IMR-90 (cell line): Measurements from ENCODE around the gene MOB3A. TPM values are rescaled to one million over a fixed set of nuclear protein-coding genes. Genes with fewer than 3 reads are reported as not detected.

ENCODE experiments used
- ATAC-seq: fragments of 200-7000 bp; cut with Tn5 transposase; 2 replicates; pipeline ENCODE4 v1.9.1; 2020; ENCODE audit warnings: low read depth, mild to moderate bottlenecking, moderate library complexity
- BruUV-seq: library from RNA; stranded (reverse); fragments of 400-500 nt; replicated peaks from 2 replicates; lab custom pipeline; 2021; lab: Mats Ljungman, UMichigan
- CTCF ChIA-PET: fragments of 300-600 bp; formaldehyde crosslinking; extraction: SDS; loops from one replicate; lab custom pipeline; 2021; ENCODE audit warnings: antibody characterized with exemption; lab: Yijun Ruan, JAX
- POLR2A ChIA-PET: fragments of 300-600 bp; sonication (Branson Sonifier 250); formaldehyde crosslinking; loops from one replicate; lab custom pipeline; 2022; ENCODE audit warnings: antibody characterized with exemption; ENCODE audit not compliant: unreplicated experiment; lab: Charles Lee
- DNase-seq: peaks from one replicate; pipeline ENCODE4 v3.0.0; 2013
- H2AFZ ChIP-seq: replicated peaks from 2 replicates; pipeline ENCODE3; 2013; ENCODE audit warnings: low read length, mild to moderate bottlenecking; ENCODE audit not compliant: poor library complexity
- H2AK5ac ChIP-seq: 2 replicates; pipeline ENCODE4 v1.6.1; 2013; ENCODE audit warnings: low read depth, low read length, inconsistent platforms
- H2AK9ac ChIP-seq: replicated peaks from 2 replicates; pipeline ENCODE3; 2013; ENCODE audit warnings: mild to moderate bottlenecking, low read depth, low read length, moderate library complexity; ENCODE audit not compliant: poor library complexity
- H2BK120ac ChIP-seq: 2 replicates; pipeline ENCODE4 v1.6.1; 2013; ENCODE audit warnings: low read depth, low read length, inconsistent platforms
- H2BK15ac ChIP-seq: 3 replicates; pipeline ENCODE4 v1.6.1; 2013; ENCODE audit warnings: low read depth, low read length, inconsistent platforms
- H2BK20ac ChIP-seq: 2 replicates; pipeline ENCODE4 v1.6.1; 2013; ENCODE audit warnings: low read depth, mild to moderate bottlenecking, inconsistent platforms, low read length, moderate library complexity
- H2BK5ac ChIP-seq: 2 replicates; pipeline ENCODE4 v1.6.1; 2013; ENCODE audit warnings: mild to moderate bottlenecking, low read depth, low read length, inconsistent platforms; ENCODE audit not compliant: poor library complexity, severe bottlenecking
- H3K14ac ChIP-seq: replicated peaks from 2 replicates; pipeline ENCODE4 v1.6.1; 2013; ENCODE audit warnings: low read depth, low read length, inconsistent platforms
- H3K18ac ChIP-seq: 2 replicates; pipeline ENCODE4 v1.6.1; 2013; ENCODE audit warnings: low read depth, low read length, control low read depth
- H3K23ac ChIP-seq: 2 replicates; pipeline ENCODE4 v1.6.1; 2013; ENCODE audit warnings: low read depth, low read length, inconsistent platforms
- H3K27ac ChIP-seq: 2 replicates; pipeline ENCODE4 v1.5.1; 2013; ENCODE audit warnings: mild to moderate bottlenecking, control low read depth, low read length; ENCODE audit not compliant: insufficient read depth
- H3K27me3 ChIP-seq: 2 replicates; pipeline ENCODE4 v1.6.1; 2013; ENCODE audit warnings: low read length; ENCODE audit not compliant: control insufficient read depth, insufficient read depth
- H3K36me3 ChIP-seq: 2 replicates; pipeline ENCODE4 v1.6.1; 2013; ENCODE audit warnings: low read length, mixed read lengths; ENCODE audit not compliant: control insufficient read depth, insufficient read depth
- H3K4ac ChIP-seq: 2 replicates; pipeline ENCODE4 v1.6.1; 2013; ENCODE audit warnings: low read depth, low read length, inconsistent platforms
- H3K4me1 ChIP-seq: 2 replicates; pipeline ENCODE4 v1.6.1; 2013; ENCODE audit warnings: low read length, mixed read lengths; ENCODE audit not compliant: control insufficient read depth, insufficient read depth
- H3K4me2 ChIP-seq: 2 replicates; pipeline ENCODE4 v1.6.1; 2013; ENCODE audit warnings: low read depth, mild to moderate bottlenecking, control low read depth, low read length, moderate library complexity
- H3K4me3 ChIP-seq: 2 replicates; pipeline ENCODE4 v1.5.1; 2013; ENCODE audit warnings: low read depth, mild to moderate bottlenecking, control low read depth, low read length, moderate library complexity; ENCODE audit not compliant: insufficient read depth
- H3K56ac ChIP-seq: 2 replicates; pipeline ENCODE4 v1.6.1; 2013; ENCODE audit warnings: low read length, inconsistent platforms; ENCODE audit not compliant: insufficient read depth; ENCODE audit errors: extremely low read depth
- H3K79me1 ChIP-seq, 2 experiments: 2 replicates each; pipeline ENCODE4 v1.6.1; 2013; ENCODE audit warnings: low read length in 2 of 2, inconsistent platforms in 1 of 2, low read depth in 1 of 2
- H3K9ac ChIP-seq: 2 replicates; pipeline ENCODE4 v1.6.1; 2013; ENCODE audit warnings: low read depth, low read length, control low read depth
- H3K9me1 ChIP-seq: 2 replicates; pipeline ENCODE4 v1.6.1; 2013; ENCODE audit warnings: low read length, inconsistent platforms; ENCODE audit not compliant: insufficient read depth
- H3K9me3 ChIP-seq: 2 replicates; pipeline ENCODE4 v1.6.1; 2013; ENCODE audit warnings: low read length; ENCODE audit not compliant: control insufficient read depth, insufficient read depth
- H4K20me1 ChIP-seq: 2 replicates; pipeline ENCODE4 v1.6.1; 2013; ENCODE audit warnings: low read length, inconsistent platforms; ENCODE audit not compliant: insufficient read depth
- H4K5ac ChIP-seq: 2 replicates; pipeline ENCODE4 v1.6.1; 2013; ENCODE audit warnings: mild to moderate bottlenecking, low read depth, low read length, control low read depth
- H4K8ac ChIP-seq, 2 experiments: 2 replicates each; pipeline ENCODE4 v1.6.1; 2013; ENCODE audit warnings: low read depth in 2 of 2, low read length in 2 of 2, control low read depth in 1 of 2, inconsistent platforms in 1 of 2
- H4K91ac ChIP-seq: 2 replicates; pipeline ENCODE4 v1.6.1; 2013; ENCODE audit warnings: low read depth, low read length, inconsistent platforms; ENCODE audit not compliant: insufficient read depth
- CEBPB ChIP-seq: IDR thresholded peaks from 2 replicates; pipeline ENCODE4 v1.6.1; 2012; ENCODE audit warnings: low read depth, low read length, improper control_type of control experiment
- MAFK ChIP-seq: IDR thresholded peaks from 2 replicates; pipeline ENCODE4 v1.6.1; 2012; ENCODE audit warnings: low read depth, low read length, improper control_type of control experiment
- MAZ ChIP-seq: IDR thresholded peaks from 2 replicates; pipeline ENCODE4 v1.6.1; 2012; ENCODE audit warnings: low read depth, mild to moderate bottlenecking, low read length, improper control_type of control experiment, moderate library complexity, borderline replicate concordance
- MXI1 ChIP-seq: IDR thresholded peaks from 2 replicates; pipeline ENCODE4 v1.6.1; 2012; ENCODE audit warnings: low read depth, mild to moderate bottlenecking, low read length, moderate library complexity, borderline replicate concordance
- NFE2L2 ChIP-seq: fragments of 150-350 bp; IDR thresholded peaks from 2 replicates; pipeline ENCODE4 v1.6.1; 2016; ENCODE audit warnings: low read depth, mild to moderate bottlenecking, low read length
- POLR2A ChIP-seq: IDR thresholded peaks from 2 replicates; pipeline ENCODE4 v1.6.1; 2012; ENCODE audit warnings: mild to moderate bottlenecking, low read depth, low read length
- RAD21 ChIP-seq: IDR thresholded peaks from 2 replicates; pipeline ENCODE4 v1.6.1; 2012; ENCODE audit warnings: low read length, improper control_type of control experiment
- RCOR1 ChIP-seq: IDR thresholded peaks from 2 replicates; pipeline ENCODE4 v1.6.1; 2012; ENCODE audit warnings: mild to moderate bottlenecking, low read length, improper control_type of control experiment; ENCODE audit not compliant: insufficient replicate concordance
- SMC3 ChIP-seq: fragments of 150-350 bp; IDR thresholded peaks from 2 replicates; pipeline ENCODE4 v1.6.1; 2016; ENCODE audit warnings: low read depth, mild to moderate bottlenecking, antibody characterized with exemption, low read length, moderate library complexity
- WGBS, 2 experiments: methylation state at CpG; one replicate each; pipeline versions ENCODE4 v1.1.5 to v1.1.7; 2013; ENCODE audit warnings: missing lambda C conversion rate in 2 of 2; ENCODE audit not compliant: insufficient read length in 1 of 2; ENCODE audit errors: extremely low coverage in 2 of 2; 5-methylcytosine and 5-hydroxymethylcytosine counted together
- dilution Hi-C: fragments of 300-500 bp; cut with HindIII; formaldehyde crosslinking; loops from one replicate; pipeline ENCODE4 v1.14.3; 2018; ENCODE audit warnings: low sequenced_read_pairs; ENCODE audit not compliant: unreplicated experiment
- in situ Hi-C: fragments of 300-500 bp; cut with MboI; formaldehyde crosslinking; loops from 3 replicates; pipeline ENCODE4 v1.14.3; 2019; ENCODE audit warnings: low sequenced_read_pairs, inconsistent platforms, mixed read lengths
- intact Hi-C: fragments of 100-400 bp; cut with micrococcal nuclease; formaldehyde crosslinking; loops from 2 replicates; pipeline ENCODE4 v1.10.0; 2022
- polyA plus RNA-seq, 3 experiments: library from polyadenylated mRNA; depleted of rRNA; stranded (reverse); fragments of >200 nt; gene quantifications; 2 replicates each; pipeline ENCODE4 v1.2.3, GENCODE V29; 2012; ENCODE audit warnings: low replicate concordance in 1 of 3
- total RNA-seq: library from RNA; depleted of rRNA; stranded (reverse); fragments of >200 nt; gene quantifications from 2 replicates; pipeline ENCODE4 v1.2.3, GENCODE V29; 2012

MOB3A gene
- total and polyA plus RNA-seq, 2 of the 4 experiments (the other 2 are of a cell fraction) = 9.3 to 26.5 TPM

DNA sequence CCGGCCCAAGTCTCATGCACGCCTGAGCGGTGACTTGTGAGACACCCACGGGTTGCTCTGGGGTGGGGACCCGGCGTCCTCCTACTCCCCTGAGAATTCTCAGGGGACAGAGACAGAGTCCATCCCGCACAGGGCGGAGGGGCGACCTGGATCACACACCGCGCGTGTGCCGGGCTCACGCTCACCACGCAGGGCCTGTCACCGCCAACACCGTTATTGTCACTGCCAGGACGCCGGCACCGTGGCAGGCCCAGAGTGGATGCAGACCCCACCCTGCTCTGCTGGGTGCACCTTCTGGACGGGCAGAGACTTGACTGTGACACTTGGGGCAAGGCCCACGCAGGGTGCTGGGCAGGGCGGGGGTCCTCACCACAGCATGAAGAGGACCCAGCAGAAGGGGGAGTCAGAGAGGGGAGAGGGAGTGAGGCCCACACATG lies 16.2 kb downstream of the MOB3A start:
- intact Hi-C loops = no loop called here
- no peak for ATAC-seq
- no peak overlapping the region for H4K8ac ChIP-seq

More for the DNA sequence above, 16.2 kb downstream of the MOB3A start:
- no peaks in the 10 kb centered on the region for H3K9me1 ChIP-seq
- 93% methylated on average over 16 of the region's 23 CpGs; no CpG with 5 or more reads in 1 of the 2 experiments for WGBS, 2 experiments
- no peak overlapping the region for H2AFZ ChIP-seq
- no peaks in the 10 kb centered on the region for H3K9me3 ChIP-seq
- H4K20me1 ChIP-seq = peaks cover 9% of the 10 kb centered on the region; the same call in 1 of the 2 replicates
- no peaks in the 10 kb centered on the region for H3K4me1 ChIP-seq
- H2BK5ac ChIP-seq = no peak overlapping the region
- H2BK20ac ChIP-seq = no peak overlapping the region
- no peak overlapping the region for H3K27ac ChIP-seq
- TF ChIP-seq SMC3 (no peak), MAFK (no peak), MAZ (no peak), NFE2L2 (no peak), RCOR1 (no peak), CEBPB (no peak), POLR2A (no peak), MXI1 (no peak), RAD21 (no peak)
- POLR2A ChIA-PET = no interaction called here
- H3K4me3 ChIP-seq = no peak overlapping the region
- H3K14ac ChIP-seq = no peak overlapping the region
- H3K27me3 ChIP-seq = no peaks in the 10 kb centered on the region
- H2AK9ac ChIP-seq = no peak overlapping the region
- DNase-seq = no peak
- H2AK5ac ChIP-seq = no peak overlapping the region
- no peak overlapping the region for H3K4ac ChIP-seq
- H2BK120ac ChIP-seq = no peak overlapping the region
- no peak overlapping the region for H4K5ac ChIP-seq
- no peak overlapping the region for H2BK15ac ChIP-seq
- H3K4me2 ChIP-seq = no peak overlapping the region
- no peak overlapping the region for H3K56ac ChIP-seq
- no TSS peak for BruUV-seq
- dilution Hi-C loops = no loop called here
- no peak overlapping the region for H3K9ac ChIP-seq
- H4K91ac ChIP-seq = no peak overlapping the region
- no peak overlapping the region for H3K18ac ChIP-seq
- H3K79me1 ChIP-seq = peaks cover 20 to 30% of the 10 kb centered on the region in 2 experiments; a peak in 3 of 4 replicates
- peaks cover 66% of the 10 kb centered on the region for H3K36me3 ChIP-seq
- in situ Hi-C loops = no loop called here
- CTCF ChIA-PET = no interaction called here
- H3K23ac ChIP-seq = no peak overlapping the region
